ENCODE results near the gene LYZL2.
"Not testable (repeated sequence)": the region's sequence is repeated elsewhere in the genome, so short reads cannot be mapped to it uniquely, and the experiment has no call there.

LYZL2 gene

GRCh38 chr10:30629653-30630052 is at the start of gene LYZL2:
TSS of gene LYZL2 (minus strand) at chr10:30629753. CDS start at chr10:30626915, 2,838 bp downstream.
- DNase-seq (ENCODE audit: low read depth in 2 of 2), result no peak

- not testable (repeated sequence) for DNase-seq (ENCODE audit: low read depth in 2 of 2)
These were observed 48.1 kb upstream of the LYZL2 start for GRCh38 chr10:30677616-30678015.

- not testable (repeated sequence) for DNase-seq (ENCODE audit: low read depth in 2 of 2)
These were observed 47.6 kb upstream of the LYZL2 start for GRCh38 chr10:30677146-30677545.

GRCh38 chr10:30675791-30676718 is 46.5 kb upstream of the LYZL2 start:
- no peak for DNase-seq (ENCODE audit: low read depth in 2 of 2)

- DNase-seq (ENCODE audit: low read depth in 2 of 2), result no peak
These were observed 45.2 kb upstream of the LYZL2 start for GRCh38 chr10:30674796-30675195.

GRCh38 chr10:30673262-30673661 is 43.7 kb upstream of the LYZL2 start:
- not testable (repeated sequence) for DNase-seq (ENCODE audit: low read depth in 2 of 2)

- not testable (repeated sequence) for DNase-seq (ENCODE audit: low read depth in 2 of 2)
These were observed 42.8 kb upstream of the LYZL2 start for GRCh38 chr10:30672338-30672737.

- no peak for DNase-seq (ENCODE audit: low read depth in 2 of 2)
These were observed 41.6 kb upstream of the LYZL2 start for GRCh38 chr10:30671026-30671616.

- not testable (repeated sequence) for DNase-seq (ENCODE audit: low read depth in 2 of 2)
These were observed 38.4 kb upstream of the LYZL2 start for GRCh38 chr10:30667982-30668381.

GRCh38 chr10:30663403-30663802 is 33.9 kb upstream of the LYZL2 start:
- DNase-seq (ENCODE audit: low read depth in 2 of 2), result not testable (repeated sequence)

- DNase-seq (ENCODE audit: low read depth in 2 of 2), result no peak
These were observed 33.3 kb upstream of the LYZL2 start for GRCh38 chr10:30662814-30663213.

- not testable (repeated sequence) for DNase-seq (ENCODE audit: low read depth in 2 of 2)
These were observed 30.8 kb upstream of the LYZL2 start for GRCh38 chr10:30660314-30660713.

GRCh38 chr10:30656233-30656632 is 26.7 kb upstream of the LYZL2 start:
- DNase-seq (ENCODE audit: low read depth in 2 of 2), result no peak

- DNase-seq (ENCODE audit: low read depth in 2 of 2), result not testable (repeated sequence)
These were observed 25.4 kb upstream of the LYZL2 start for GRCh38 chr10:30655001-30655400.

- DNase-seq (ENCODE audit: low read depth in 2 of 2), result not testable (repeated sequence)
These were observed 22.2 kb upstream of the LYZL2 start for GRCh38 chr10:30651470-30652397.

- no peak for DNase-seq (ENCODE audit: low read depth in 2 of 2)
These were observed 17.5 kb upstream of the LYZL2 start for GRCh38 chr10:30647089-30647488.

- DNase-seq (ENCODE audit: low read depth in 2 of 2), result no peak
These were observed 15.8 kb upstream of the LYZL2 start for GRCh38 chr10:30645340-30645827.

- not testable (repeated sequence) for DNase-seq (ENCODE audit: low read depth in 2 of 2)
These were observed 14.9 kb upstream of the LYZL2 start for GRCh38 chr10:30644408-30644861.

GRCh38 chr10:30643557-30644199 is 14.1 kb upstream of the LYZL2 start:
- DNase-seq (ENCODE audit: low read depth in 2 of 2), result not testable (repeated sequence)

GRCh38 chr10:30642856-30643255 is 13.3 kb upstream of the LYZL2 start:
- not testable (repeated sequence) for DNase-seq (ENCODE audit: low read depth in 2 of 2)

Measured in stimulated activated CD8-positive, alpha-beta memory T cell treated with anti-CD3 and anti-CD28 coated beads, Interleukin-2, amount 100 ng/mL, for 1 hour (primary cell).